ENCODE measurements around the gene GCGR. TPM values are rescaled to one million over a fixed set of nuclear protein-coding genes. Genes with fewer than 3 reads are reported as not detected.
A peak's percentile ranks its signal among the peaks of the same experiment; 100 is the strongest.

The GCGR gene
- total RNA-seq, 4 donors from 2014 or later: 0.16 to 0.71 (median 0.47) TPM

- TF ChIP-seq CTCF (IDR thresholded peaks at IDR 0.05) (peak in 1 of 3 donors; percentile 88), POLR2A (IDR thresholded peaks at IDR 0.05) (peak in 1 of 2 donors; percentile 98)
- DNase-seq (ENCODE audit: low spot score in 2 of 2): peak; percentile 99 to 100
- peak overlapping the region; percentile 49 for H3K4me3 ChIP-seq (ENCODE audit: low read depth, poor library complexity, severe bottlenecking)
- WGBS, 2 donors: 0% methylated on average over 43 to 48 of the region's 74 CpGs
- intact Hi-C loops (cut with DNase I; ENCODE audit: low total_unique reads): no loop called here
Measured at GRCh38 chr17:81860756-81861568, 57.0 kb downstream of the GCGR start.

- 71 to 79% methylated on average over 6 of the region's 6 CpGs for WGBS, 2 donors
Measured at GRCh38 chr17:81863123-81863675, 59.2 kb downstream of the GCGR start.

More at GRCh38 chr17:81863123-81863675, 59.2 kb downstream of the GCGR start:
- intact Hi-C loops (cut with DNase I; ENCODE audit: low total_unique reads): no loop called here
- TF ChIP-seq POLR2A (IDR thresholded peaks at IDR 0.05): no peak
- TF ChIP-seq CTCF (IDR thresholded peaks at IDR 0.05): no peak
- DNase-seq (ENCODE audit: low spot score in 2 of 2): no peak
- no peak overlapping the region for H3K4me3 ChIP-seq (ENCODE audit: low read depth, poor library complexity, severe bottlenecking)

Other genes with a start within 250 kb of the GCGR start
- gene NPLOC4, start 167.0 kb upstream of the GCGR start, total RNA-seq: 10 to 100 TPM; 49.3 to 78.7 (median 67.8) TPM
- 1 to 10 TPM in 2 of 4 donors, under 1 TPM in 1, not detected in 1; 0.57 to 2.5 (median 1.6) TPM for gene TSPAN10, start 167.0 kb upstream of the GCGR start, total RNA-seq
- gene PDE6G, start 147.6 kb upstream of the GCGR start, total RNA-seq: 1 to 10 TPM in 2 of 4 donors, under 1 TPM in 1, not detected in 1; 0.30 to 8.9 (median 1.1) TPM
- 10 to 100 TPM; 33.5 to 68.3 (median 48.2) TPM for gene OXLD1, start 137.5 kb upstream of the GCGR start, total RNA-seq
- 10 to 100 TPM; 19.7 to 35.2 (median 28.3) TPM for gene CCDC137, start 137.4 kb upstream of the GCGR start, total RNA-seq
- 10 to 100 TPM; 29.2 to 45.1 (median 36.2) TPM for gene ARL16, start 120.4 kb upstream of the GCGR start, total RNA-seq
- 100 to 1,000 TPM in 1 of 4 donors, 10 to 100 TPM in 3; 87.0 to 160 (median 92.1) TPM for gene HGS, start 120.1 kb upstream of the GCGR start, total RNA-seq
- gene MRPL12, start 100.8 kb upstream of the GCGR start, total RNA-seq: 10 to 100 TPM; 39.5 to 64.0 (median 43.1) TPM
- gene SLC25A10, start 91.9 kb upstream of the GCGR start, total RNA-seq: 10 to 100 TPM; 23.4 to 30.6 (median 25.9) TPM
- gene MCRIP1, start 29.1 kb downstream of the GCGR start, total RNA-seq: 10 to 100 TPM; 21.6 to 41.0 (median 28.8) TPM
- gene PPP1R27, start 30.9 kb downstream of the GCGR start, total RNA-seq: under 1 TPM in 1 of 4 donors, not detected in 3; 0.36 TPM
- 100 to 1,000 TPM; 685 to 999 (median 839) TPM for gene P4HB, start 56.4 kb downstream of the GCGR start, total RNA-seq
- gene ARHGDIA, start 67.2 kb downstream of the GCGR start, total RNA-seq: 100 to 1,000 TPM; 144 to 280 (median 201) TPM
- 100 to 1,000 TPM in 1 of 4 donors, 10 to 100 TPM in 3; 69.4 to 116 (median 79.7) TPM for gene ALYREF, start 87.4 kb downstream of the GCGR start, total RNA-seq
- gene ANAPC11, start 87.6 kb downstream of the GCGR start, total RNA-seq: 100 to 1,000 TPM in 2 of 4 donors, 10 to 100 TPM in 2; 92.3 to 152 (median 107) TPM
- gene NPB, start 98.1 kb downstream of the GCGR start, total RNA-seq: 1 to 10 TPM in 2 of 4 donors, under 1 TPM in 1, not detected in 1; 0.71 to 3.3 (median 2.0) TPM
- gene PCYT2, start 107.2 kb downstream of the GCGR start, total RNA-seq: 10 to 100 TPM; 16.2 to 37.0 (median 25.3) TPM
- 10 to 100 TPM; 32.0 to 44.6 (median 38.0) TPM for gene SIRT7, start 114.0 kb downstream of the GCGR start, total RNA-seq
- gene MAFG, start 123.6 kb downstream of the GCGR start, total RNA-seq: 10 to 100 TPM; 17.4 to 23.2 (median 19.7) TPM
- 10 to 100 TPM in 1 of 4 donors, 1 to 10 TPM in 3; 4.2 to 13.5 (median 8.3) TPM for gene PYCR1, start 133.2 kb downstream of the GCGR start, total RNA-seq
- gene MYADML2, start 143.1 kb downstream of the GCGR start, total RNA-seq: not detected
- 1 to 10 TPM in 3 of 4 donors, under 1 TPM in 1; 0.89 to 3.5 (median 2.1) TPM for gene NOTUM, start 157.0 kb downstream of the GCGR start, total RNA-seq
- 10 to 100 TPM; 24.0 to 31.5 (median 27.4) TPM for gene ASPSCR1, start 173.5 kb downstream of the GCGR start, total RNA-seq
- gene CENPX, start 218.7 kb downstream of the GCGR start, total RNA-seq: 10 to 100 TPM; 64.8 to 79.7 (median 71.2) TPM
- gene LRRC45, start 219.2 kb downstream of the GCGR start, total RNA-seq: 10 to 100 TPM; 16.7 to 18.3 (median 17.6) TPM
- gene RAC3, start 227.5 kb downstream of the GCGR start, total RNA-seq: 10 to 100 TPM in 2 of 4 donors, 1 to 10 TPM in 2; 8.2 to 16.8 (median 10.0) TPM
- gene DCXR, start 233.5 kb downstream of the GCGR start, total RNA-seq: 100 to 1,000 TPM; 124 to 199 (median 149) TPM
- 10 to 100 TPM; 44.8 to 83.7 (median 50.9) TPM for gene RFNG, start 247.7 kb downstream of the GCGR start, total RNA-seq
- 10 to 100 TPM; 57.2 to 99.3 (median 79.1) TPM for gene GPS1, start 247.7 kb downstream of the GCGR start, total RNA-seq

Measured in lower leg skin (tissue), 4 donors.